ENCODE measurements around the gene ROPN1.
"Not testable (repeated sequence)": the region's sequence is repeated elsewhere in the genome, so short reads cannot be mapped to it uniquely, and the experiment has no call there.

Gene ROPN1

GRCh38 chr3:124034016-124034843 lies 42.3 kb upstream of the ROPN1 start:
- Histone ChIP-seq H3K4me3 (ENCODE audit: control insufficient read depth in 1 of 7, extremely low read depth in 1 of 7, insufficient read depth in 4 of 7, low read depth in 2 of 7, low read length in 6 of 7) (peak overlapping the region in 6 of 7 experiments; percentile 36 to 73 (median 56)), H3K27ac (ENCODE audit: insufficient read depth in 1 of 2, low read depth in 1 of 2, low read length in 2 of 2, poor library complexity in 1 of 2, severe bottlenecking in 2 of 2) (no peak overlapping the region), H3K36me3 (ENCODE audit: control insufficient read depth in 4 of 4, insufficient read depth in 4 of 4, low read length in 3 of 4) (no peaks in the 10 kb centered on the region), H3K27me3 (replicated peaks in 2 of 5; ENCODE audit: control insufficient read depth in 4 of 5, insufficient read depth in 5 of 5, low read length in 4 of 5) (peaks cover 29 to 84% (median 41%) of the 10 kb centered on the region in 5 experiments), H3K9me3 (ENCODE audit: control extremely low read depth in 1 of 5, control insufficient read depth in 4 of 5, insufficient read depth in 2 of 5, low read depth in 1 of 5, low read length in 4 of 5) (peaks cover 0 to 9% (median 0%) of the 10 kb centered on the region in 5 experiments), H3K4me1 (ENCODE audit: control extremely low read depth in 1 of 4, control insufficient read depth in 4 of 4, insufficient read depth in 4 of 4, low read length in 3 of 4) (peaks cover 0 to 18% (median 15%) of the 10 kb centered on the region in 4 experiments)
- POLR2A ChIA-PET: interaction anchor here (0.6 kb wide), 1 partner anchor 21 kb away, joined by 3 read pairs; no protein-coding TSS in a partner anchor
- DNase-seq: peak in 2 of 3 donors; percentile 17 to 26
- CTCF ChIA-PET: interaction anchor here (0.8 to 1.5 kb wide), 4 partner anchors 9 to 32 kb away, joined by 3 read pairs; no protein-coding TSS in a partner anchor
- WGBS (ENCODE audit: insufficient coverage): 5% methylated on average over 29 of the region's 47 CpGs

GRCh38 chr3:124033360-124034015 lies 41.6 kb upstream of the ROPN1 start, which contains the start of gene KALRN:
TSS of gene KALRN (plus strand) at chr3:124033369.
- ChIA-PET POLR2A (no interaction called here), CTCF (interaction anchor here (0.8 to 1.7 kb wide), 10 partner anchors 10 to 249 kb away, joined by 3 to 8 read pairs (median 3); no protein-coding TSS in a partner anchor)
- H3K36me3 ChIP-seq (ENCODE audit: control insufficient read depth in 4 of 4, insufficient read depth in 4 of 4, low read length in 3 of 4): no peaks in the 10 kb centered on the region
- H3K4me3 ChIP-seq (ENCODE audit: control insufficient read depth in 1 of 7, extremely low read depth in 1 of 7, insufficient read depth in 4 of 7, low read depth in 2 of 7, low read length in 6 of 7): peak within 1 kb of the TSS; percentile 4 to 73 (median 61)
- peak in 2 of 3 donors; percentile 9 to 28 for DNase-seq
- H3K4me1 ChIP-seq (ENCODE audit: control extremely low read depth in 1 of 4, control insufficient read depth in 4 of 4, insufficient read depth in 4 of 4, low read length in 3 of 4): peaks cover 0 to 18% (median 15%) of the 10 kb centered on the region in 4 experiments
- peaks cover 27 to 84% (median 41%) of the 10 kb centered on the region in 5 experiments for H3K27me3 ChIP-seq (replicated peaks in 2 of 5; ENCODE audit: control insufficient read depth in 4 of 5, insufficient read depth in 5 of 5, low read length in 4 of 5)
- 1% methylated on average over 52 of the region's 63 CpGs for WGBS (ENCODE audit: insufficient coverage)
- H3K9me3 ChIP-seq (ENCODE audit: control extremely low read depth in 1 of 5, control insufficient read depth in 4 of 5, insufficient read depth in 2 of 5, low read depth in 1 of 5, low read length in 4 of 5): peaks cover 0 to 5% (median 0%) of the 10 kb centered on the region in 5 experiments
- H3K27ac ChIP-seq (ENCODE audit: insufficient read depth in 1 of 2, low read depth in 1 of 2, low read length in 2 of 2, poor library complexity in 1 of 2, severe bottlenecking in 2 of 2): no peak within 1 kb of the TSS

GRCh38 chr3:124032881-124033359 lies 41.0 kb upstream of the ROPN1 start:
- H3K27ac ChIP-seq (ENCODE audit: insufficient read depth in 1 of 2, low read depth in 1 of 2, low read length in 2 of 2, poor library complexity in 1 of 2, severe bottlenecking in 2 of 2): no peak overlapping the region
- peak; percentile 45 to 68 (median 54) for DNase-seq
- H3K9me3 ChIP-seq (ENCODE audit: control extremely low read depth in 1 of 5, control insufficient read depth in 4 of 5, insufficient read depth in 2 of 5, low read depth in 1 of 5, low read length in 4 of 5): peaks cover 0 to 5% (median 0%) of the 10 kb centered on the region in 5 experiments
- no peaks in the 10 kb centered on the region for H3K36me3 ChIP-seq (ENCODE audit: control insufficient read depth in 4 of 4, insufficient read depth in 4 of 4, low read length in 3 of 4)
- H3K4me1 ChIP-seq (ENCODE audit: control extremely low read depth in 1 of 4, control insufficient read depth in 4 of 4, insufficient read depth in 4 of 4, low read length in 3 of 4): peaks cover 0 to 18% (median 15%) of the 10 kb centered on the region in 4 experiments
- WGBS (ENCODE audit: insufficient coverage): 0% methylated on average over 37 of the region's 48 CpGs
- H3K27me3 ChIP-seq (replicated peaks in 2 of 5; ENCODE audit: control insufficient read depth in 4 of 5, insufficient read depth in 5 of 5, low read length in 4 of 5): peaks cover 27 to 82% (median 41%) of the 10 kb centered on the region in 5 experiments
- ChIA-PET CTCF (interaction anchor here (0.8 to 1.7 kb wide), 8 partner anchors 10 to 249 kb away, joined by 3 to 8 read pairs (median 3); no protein-coding TSS in a partner anchor), POLR2A (no interaction called here)
- peak overlapping the region; percentile 4 to 73 (median 61) for H3K4me3 ChIP-seq (ENCODE audit: control insufficient read depth in 1 of 7, extremely low read depth in 1 of 7, insufficient read depth in 4 of 7, low read depth in 2 of 7, low read length in 6 of 7)

GRCh38 chr3:124032311-124032880 lies 40.5 kb upstream of the ROPN1 start:
- ChIA-PET CTCF (interaction anchor here (1.0 to 4.2 kb wide), 6 partner anchors 9 to 250 kb away, joined by 3 to 12 read pairs (median 4); no protein-coding TSS in a partner anchor), POLR2A (no interaction called here)
- no peaks in the 10 kb centered on the region for H3K36me3 ChIP-seq (ENCODE audit: control insufficient read depth in 4 of 4, insufficient read depth in 4 of 4, low read length in 3 of 4)
- WGBS (ENCODE audit: insufficient coverage): 36% methylated on average over 29 of the region's 29 CpGs
- peak overlapping the region in 6 of 7 experiments; percentile 39 to 73 (median 63) for H3K4me3 ChIP-seq (ENCODE audit: control insufficient read depth in 1 of 7, extremely low read depth in 1 of 7, insufficient read depth in 4 of 7, low read depth in 2 of 7, low read length in 6 of 7)
- peaks cover 27 to 81% (median 40%) of the 10 kb centered on the region in 5 experiments for H3K27me3 ChIP-seq (replicated peaks in 2 of 5; ENCODE audit: control insufficient read depth in 4 of 5, insufficient read depth in 5 of 5, low read length in 4 of 5)
- no peak overlapping the region for H3K27ac ChIP-seq (ENCODE audit: insufficient read depth in 1 of 2, low read depth in 1 of 2, low read length in 2 of 2, poor library complexity in 1 of 2, severe bottlenecking in 2 of 2)
- H3K9me3 ChIP-seq (ENCODE audit: control extremely low read depth in 1 of 5, control insufficient read depth in 4 of 5, insufficient read depth in 2 of 5, low read depth in 1 of 5, low read length in 4 of 5): peaks cover 0 to 3% (median 0%) of the 10 kb centered on the region in 5 experiments
- peaks cover 0 to 18% (median 15%) of the 10 kb centered on the region in 4 experiments for H3K4me1 ChIP-seq (ENCODE audit: control extremely low read depth in 1 of 4, control insufficient read depth in 4 of 4, insufficient read depth in 4 of 4, low read length in 3 of 4)
- no peak for DNase-seq

- no peak for DNase-seq
- Histone ChIP-seq H3K27me3 (replicated peaks in 2 of 5; ENCODE audit: control insufficient read depth in 4 of 5, insufficient read depth in 5 of 5, low read length in 4 of 5) (peaks cover 6 to 34% (median 9%) of the 10 kb centered on the region in 5 experiments), H3K4me1 (ENCODE audit: control extremely low read depth in 1 of 4, control insufficient read depth in 4 of 4, insufficient read depth in 4 of 4, low read length in 3 of 4) (no peaks in the 10 kb centered on the region), H3K9me3 (ENCODE audit: control extremely low read depth in 1 of 5, control insufficient read depth in 4 of 5, insufficient read depth in 2 of 5, low read depth in 1 of 5, low read length in 4 of 5) (no peaks in the 10 kb centered on the region), H3K4me3 (ENCODE audit: control insufficient read depth in 1 of 7, extremely low read depth in 1 of 7, insufficient read depth in 4 of 7, low read depth in 2 of 7, low read length in 6 of 7) (no peak overlapping the region), H3K36me3 (ENCODE audit: control insufficient read depth in 4 of 4, insufficient read depth in 4 of 4, low read length in 3 of 4) (no peaks in the 10 kb centered on the region), H3K27ac (ENCODE audit: insufficient read depth in 1 of 2, low read depth in 1 of 2, low read length in 2 of 2, poor library complexity in 1 of 2, severe bottlenecking in 2 of 2) (no peak overlapping the region)
- CTCF ChIA-PET: no interaction called here
- 88% methylated on average over 2 of the region's 4 CpGs for WGBS (ENCODE audit: insufficient coverage)
- POLR2A ChIA-PET: no interaction called here
Observed at GRCh38 chr3:124026516-124026915, 34.6 kb upstream of the ROPN1 start.

GRCh38 chr3:124023531-124023930 lies 31.6 kb upstream of the ROPN1 start:
- H3K9me3 ChIP-seq (ENCODE audit: control extremely low read depth in 1 of 5, control insufficient read depth in 4 of 5, insufficient read depth in 2 of 5, low read depth in 1 of 5, low read length in 4 of 5); H3K4me3 ChIP-seq (ENCODE audit: control insufficient read depth in 1 of 7, extremely low read depth in 1 of 7, insufficient read depth in 4 of 7, low read depth in 2 of 7, low read length in 6 of 7); DNase-seq; H3K4me1 ChIP-seq (ENCODE audit: control extremely low read depth in 1 of 4, control insufficient read depth in 4 of 4, insufficient read depth in 4 of 4, low read length in 3 of 4); H3K27ac ChIP-seq (ENCODE audit: insufficient read depth in 1 of 2, low read depth in 1 of 2, low read length in 2 of 2, poor library complexity in 1 of 2, severe bottlenecking in 2 of 2); H3K36me3 ChIP-seq (ENCODE audit: control insufficient read depth in 4 of 4, insufficient read depth in 4 of 4, low read length in 3 of 4); POLR2A ChIA-PET: not testable (repeated sequence)
- peaks cover 0 to 14% (median 3%) of the 10 kb centered on the region in 5 experiments for H3K27me3 ChIP-seq (replicated peaks in 2 of 5; ENCODE audit: control insufficient read depth in 4 of 5, insufficient read depth in 5 of 5, low read length in 4 of 5)
- WGBS (ENCODE audit: insufficient coverage): no CpG with 5 or more reads among the region's 1 CpG
- CTCF ChIA-PET: interaction anchor here (1.5 kb wide), 1 partner anchor 9 kb away, joined by 3 read pairs; no protein-coding TSS in a partner anchor
